ENCODE results near the gene CDKN1C.

DNA sequence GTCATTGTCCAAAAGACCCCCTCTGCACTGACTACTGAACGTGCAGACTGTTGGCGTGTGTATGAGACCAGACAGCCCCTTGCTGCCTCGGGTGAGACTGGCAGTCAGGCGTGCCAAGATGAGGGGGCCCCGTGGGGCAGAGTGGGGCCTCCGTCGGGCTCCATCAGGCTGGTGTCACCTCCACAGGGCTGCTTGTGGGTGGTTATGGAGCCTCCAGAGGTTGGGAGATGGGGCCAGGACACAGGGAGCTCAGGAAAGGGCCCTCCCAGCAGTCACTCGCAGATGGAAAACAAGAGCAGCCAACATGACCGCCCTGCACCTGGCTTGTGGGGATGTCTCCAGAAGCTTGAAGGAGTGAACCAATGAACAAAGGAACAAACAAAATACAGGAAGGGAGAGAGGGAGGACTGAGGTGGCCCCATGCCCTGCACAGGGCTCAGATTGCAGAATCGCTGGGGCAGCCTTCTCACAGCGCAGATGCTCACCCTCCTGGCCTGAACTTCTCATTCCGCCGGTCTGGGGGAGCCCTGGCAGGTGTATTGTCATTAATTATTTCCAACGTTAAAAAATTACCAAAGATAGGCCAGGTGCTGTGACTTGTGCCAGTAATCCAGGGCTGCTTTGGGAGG, 49.1 kb upstream of the CDKN1C start:
- no peak for TF ChIP-seq POLR2A (IDR thresholded peaks at IDR 0.05; ENCODE audit: extremely low read depth, insufficient read length)
- TF ChIP-seq, protein P1, sequence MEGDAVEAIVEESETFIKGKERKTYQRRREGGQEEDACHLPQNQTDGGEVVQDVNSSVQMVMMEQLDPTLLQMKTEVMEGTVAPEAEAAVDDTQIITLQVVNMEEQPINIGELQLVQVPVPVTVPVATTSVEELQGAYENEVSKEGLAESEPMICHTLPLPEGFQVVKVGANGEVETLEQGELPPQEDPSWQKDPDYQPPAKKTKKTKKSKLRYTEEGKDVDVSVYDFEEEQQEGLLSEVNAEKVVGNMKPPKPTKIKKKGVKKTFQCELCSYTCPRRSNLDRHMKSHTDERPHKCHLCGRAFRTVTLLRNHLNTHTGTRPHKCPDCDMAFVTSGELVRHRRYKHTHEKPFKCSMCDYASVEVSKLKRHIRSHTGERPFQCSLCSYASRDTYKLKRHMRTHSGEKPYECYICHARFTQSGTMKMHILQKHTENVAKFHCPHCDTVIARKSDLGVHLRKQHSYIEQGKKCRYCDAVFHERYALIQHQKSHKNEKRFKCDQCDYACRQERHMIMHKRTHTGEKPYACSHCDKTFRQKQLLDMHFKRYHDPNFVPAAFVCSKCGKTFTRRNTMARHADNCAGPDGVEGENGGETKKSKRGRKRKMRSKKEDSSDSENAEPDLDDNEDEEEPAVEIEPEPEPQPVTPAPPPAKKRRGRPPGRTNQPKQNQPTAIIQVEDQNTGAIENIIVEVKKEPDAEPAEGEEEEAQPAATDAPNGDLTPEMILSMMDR (IDR thresholded peaks at IDR 0.05; ENCODE audit: low read depth, low read length), result no peak
- TF ChIP-seq, protein P2, sequence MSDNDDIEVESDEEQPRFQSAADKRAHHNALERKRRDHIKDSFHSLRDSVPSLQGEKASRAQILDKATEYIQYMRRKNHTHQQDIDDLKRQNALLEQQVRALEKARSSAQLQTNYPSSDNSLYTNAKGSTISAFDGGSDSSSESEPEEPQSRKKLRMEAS (IDR thresholded peaks at IDR 0.05; ENCODE audit: low read depth, low read length), result no peak
